ENCODE results near the gene IL4R.

IL4R gene

DNA sequence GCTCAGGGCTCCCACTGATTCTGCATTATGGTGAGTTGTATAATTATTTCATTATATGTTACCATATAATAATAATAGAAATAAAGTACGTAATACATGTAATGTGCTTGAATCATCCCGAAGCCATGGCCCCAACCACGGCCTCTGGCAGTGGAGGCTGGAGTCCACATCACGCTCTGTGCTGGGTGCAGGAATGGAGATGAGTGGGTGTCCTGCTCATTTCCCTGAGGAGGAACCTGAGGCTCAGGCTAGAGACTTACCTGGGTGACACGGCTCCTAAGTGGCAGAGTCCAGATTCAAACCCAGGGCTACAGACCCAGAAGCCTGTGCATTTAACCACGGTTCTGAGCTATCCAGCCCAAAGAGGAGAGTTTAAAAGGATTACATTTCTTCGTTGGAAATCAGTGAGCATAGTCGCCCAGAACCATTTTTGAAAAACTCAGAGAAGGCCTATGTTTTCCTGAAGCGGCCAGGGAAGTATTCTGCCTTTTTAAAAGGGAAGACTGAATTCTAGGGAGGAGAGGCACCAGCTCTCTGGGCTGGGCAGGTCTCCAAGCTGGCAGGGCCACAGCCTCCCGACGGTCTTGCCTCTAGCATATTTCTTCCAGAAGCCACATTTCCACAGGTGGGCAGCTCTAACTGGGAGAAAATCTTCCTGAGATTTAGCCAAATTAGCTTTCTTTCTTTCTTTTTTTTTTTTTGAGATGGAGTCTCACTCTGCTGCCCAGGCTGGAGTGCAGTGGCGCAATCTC is 6.7 kb downstream of the IL4R start:
- Histone ChIP-seq H3K4me1 (ENCODE audit: control insufficient read depth, insufficient read depth, low read length, poor library complexity, severe bottlenecking) (peaks cover 73% of the 10 kb centered on the region), H3K36me3 (ENCODE audit: control insufficient read depth, insufficient read depth, low read length) (peaks cover 8% of the 10 kb centered on the region), H3K27me3 (replicated peaks; ENCODE audit: control insufficient read depth, insufficient read depth, low read length, poor library complexity, severe bottlenecking) (no peaks in the 10 kb centered on the region), H3K4me3 (ENCODE audit: insufficient read depth, low read depth, low read length, poor library complexity, severe bottlenecking) (no peak overlapping the region), H3K27ac (ENCODE audit: insufficient read depth, low read length, poor library complexity, severe bottlenecking) (no peak overlapping the region), H3K9me3 (ENCODE audit: control insufficient read depth, low read length) (no peaks in the 10 kb centered on the region)
- no peak for DNase-seq

DNA sequence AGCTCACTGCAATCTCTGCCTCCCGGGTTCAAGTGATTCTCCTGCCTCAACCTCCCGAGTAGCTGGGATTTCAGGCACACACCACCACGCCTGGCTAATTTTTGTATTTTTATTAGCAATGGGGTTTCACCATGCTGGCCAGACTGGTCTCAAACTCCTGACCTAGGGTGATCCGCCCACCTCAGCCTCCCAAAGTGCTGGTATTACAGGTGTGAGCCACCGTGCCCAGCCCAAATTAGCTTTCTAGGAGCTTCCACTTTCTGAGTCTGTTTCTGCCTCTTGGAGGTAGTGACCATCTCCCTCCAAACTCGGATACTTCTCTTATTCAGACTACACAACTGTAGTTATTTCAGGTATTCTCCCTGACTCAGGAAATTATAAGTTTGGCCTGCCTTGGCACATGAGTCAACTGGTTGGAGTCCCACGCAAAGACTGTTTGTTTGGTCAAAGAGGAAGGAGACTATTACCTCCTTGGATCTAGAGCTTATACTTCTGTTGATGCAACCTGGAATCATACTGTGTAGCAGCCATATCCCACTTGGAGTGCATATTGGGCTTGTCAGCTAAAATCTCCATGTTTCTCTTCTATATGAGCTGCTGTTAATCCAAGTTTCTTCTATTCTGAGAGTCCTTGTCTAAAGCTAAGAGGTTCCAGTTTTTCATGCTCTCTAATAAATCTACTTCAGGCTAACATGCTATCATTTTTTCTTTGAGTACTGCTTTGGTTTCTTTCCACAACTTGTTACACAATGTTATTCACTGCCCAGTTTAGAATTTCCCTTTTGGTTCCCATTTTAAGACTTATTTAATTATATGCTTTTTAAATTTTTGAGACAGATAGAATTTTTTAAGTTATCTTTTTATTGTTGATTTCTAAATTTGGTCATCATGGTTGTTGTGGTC is 7.5 kb downstream of the IL4R start:
- H3K27me3 ChIP-seq (replicated peaks; ENCODE audit: control insufficient read depth, insufficient read depth, low read length, poor library complexity, severe bottlenecking) = no peaks in the 10 kb centered on the region
- no peak overlapping the region for H3K4me3 ChIP-seq (ENCODE audit: insufficient read depth, low read depth, low read length, poor library complexity, severe bottlenecking)
- H3K4me1 ChIP-seq (ENCODE audit: control insufficient read depth, insufficient read depth, low read length, poor library complexity, severe bottlenecking) = peaks cover 73% of the 10 kb centered on the region
- no peaks in the 10 kb centered on the region for H3K9me3 ChIP-seq (ENCODE audit: control insufficient read depth, low read length)
- no peak for DNase-seq
- H3K27ac ChIP-seq (ENCODE audit: insufficient read depth, low read length, poor library complexity, severe bottlenecking) = no peak overlapping the region
- peaks cover 8% of the 10 kb centered on the region for H3K36me3 ChIP-seq (ENCODE audit: control insufficient read depth, insufficient read depth, low read length)

GRCh38 chr16:27322858-27323780 is 9.3 kb downstream of the IL4R start:
- no peaks in the 10 kb centered on the region for H3K9me3 ChIP-seq (ENCODE audit: control insufficient read depth, low read length)
- no peak for DNase-seq
- H3K36me3 ChIP-seq (ENCODE audit: control insufficient read depth, insufficient read depth, low read length) = peaks cover 8% of the 10 kb centered on the region
- no peak overlapping the region for H3K4me3 ChIP-seq (ENCODE audit: insufficient read depth, low read depth, low read length, poor library complexity, severe bottlenecking)
- H3K4me1 ChIP-seq (ENCODE audit: control insufficient read depth, insufficient read depth, low read length, poor library complexity, severe bottlenecking) = peaks cover 68% of the 10 kb centered on the region
- H3K27ac ChIP-seq (ENCODE audit: insufficient read depth, low read length, poor library complexity, severe bottlenecking) = no peak overlapping the region
- no peaks in the 10 kb centered on the region for H3K27me3 ChIP-seq (replicated peaks; ENCODE audit: control insufficient read depth, insufficient read depth, low read length, poor library complexity, severe bottlenecking)

DNA sequence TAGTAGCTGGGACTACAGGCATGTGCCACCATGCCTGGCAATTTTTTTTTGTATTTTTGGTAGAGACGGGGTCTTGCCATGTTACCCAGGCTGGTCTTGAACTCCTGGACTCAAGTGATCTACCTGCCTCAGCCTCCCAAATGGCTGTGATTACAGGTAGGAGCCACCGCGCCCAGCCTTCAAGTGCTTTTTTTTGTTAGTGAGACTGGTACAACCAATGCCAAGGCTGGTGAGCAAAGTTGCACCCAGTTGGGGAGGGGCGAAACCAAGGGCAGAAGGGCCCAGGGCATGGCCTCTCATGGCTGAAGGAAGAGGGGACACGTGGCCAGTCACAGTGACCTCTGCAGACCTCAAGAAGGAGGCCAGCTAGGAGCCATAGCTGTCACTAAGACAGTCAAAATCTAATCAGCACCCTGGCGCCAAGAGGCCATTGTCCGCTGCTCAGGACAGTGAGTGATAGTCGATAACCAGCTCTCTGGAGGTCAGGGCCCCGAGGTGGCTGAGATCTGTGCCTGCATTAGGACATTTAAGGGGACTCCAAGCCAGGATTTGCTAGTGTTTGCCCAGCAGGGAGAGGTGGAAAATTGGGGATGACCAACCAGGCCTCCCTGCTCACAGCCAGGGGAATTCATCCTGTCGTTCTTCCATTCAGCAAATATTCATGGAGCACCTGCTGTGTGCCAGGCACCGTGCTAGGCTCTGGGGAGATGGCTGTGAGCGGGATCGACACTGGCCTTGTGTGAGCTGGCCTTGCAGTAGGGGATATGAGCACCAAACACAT is 10.2 kb downstream of the IL4R start:
- no peak for DNase-seq
- H3K27ac ChIP-seq (ENCODE audit: insufficient read depth, low read length, poor library complexity, severe bottlenecking) = no peak overlapping the region
- H3K36me3 ChIP-seq (ENCODE audit: control insufficient read depth, insufficient read depth, low read length) = peaks cover 8% of the 10 kb centered on the region
- no peak overlapping the region for H3K4me3 ChIP-seq (ENCODE audit: insufficient read depth, low read depth, low read length, poor library complexity, severe bottlenecking)
- no peaks in the 10 kb centered on the region for H3K9me3 ChIP-seq (ENCODE audit: control insufficient read depth, low read length)
- no peaks in the 10 kb centered on the region for H3K27me3 ChIP-seq (replicated peaks; ENCODE audit: control insufficient read depth, insufficient read depth, low read length, poor library complexity, severe bottlenecking)
- H3K4me1 ChIP-seq (ENCODE audit: control insufficient read depth, insufficient read depth, low read length, poor library complexity, severe bottlenecking) = peaks cover 65% of the 10 kb centered on the region

- Histone ChIP-seq H3K9me3 (ENCODE audit: control insufficient read depth, low read length) (no peaks in the 10 kb centered on the region), H3K4me1 (ENCODE audit: control insufficient read depth, insufficient read depth, low read length, poor library complexity, severe bottlenecking) (peaks cover 66% of the 10 kb centered on the region), H3K27me3 (replicated peaks; ENCODE audit: control insufficient read depth, insufficient read depth, low read length, poor library complexity, severe bottlenecking) (no peaks in the 10 kb centered on the region), H3K27ac (ENCODE audit: insufficient read depth, low read length, poor library complexity, severe bottlenecking) (no peak overlapping the region), H3K4me3 (ENCODE audit: insufficient read depth, low read depth, low read length, poor library complexity, severe bottlenecking) (no peak overlapping the region), H3K36me3 (ENCODE audit: control insufficient read depth, insufficient read depth, low read length) (peaks cover 8% of the 10 kb centered on the region)
- no peak for DNase-seq
Measured at GRCh38 chr16:27324851-27325301, 11.1 kb downstream of the IL4R start.

- H3K4me3 ChIP-seq (ENCODE audit: insufficient read depth, low read depth, low read length, poor library complexity, severe bottlenecking) = no peak overlapping the region
- peaks cover 8% of the 10 kb centered on the region for H3K36me3 ChIP-seq (ENCODE audit: control insufficient read depth, insufficient read depth, low read length)
- H3K4me1 ChIP-seq (ENCODE audit: control insufficient read depth, insufficient read depth, low read length, poor library complexity, severe bottlenecking) = peaks cover 61% of the 10 kb centered on the region
- DNase-seq = no peak
- H3K9me3 ChIP-seq (ENCODE audit: control insufficient read depth, low read length) = no peaks in the 10 kb centered on the region
- H3K27ac ChIP-seq (ENCODE audit: insufficient read depth, low read length, poor library complexity, severe bottlenecking) = peak overlapping the region; percentile 57
- no peaks in the 10 kb centered on the region for H3K27me3 ChIP-seq (replicated peaks; ENCODE audit: control insufficient read depth, insufficient read depth, low read length, poor library complexity, severe bottlenecking)
Measured at GRCh38 chr16:27325736-27326135, 12.0 kb downstream of the IL4R start.

DNA sequence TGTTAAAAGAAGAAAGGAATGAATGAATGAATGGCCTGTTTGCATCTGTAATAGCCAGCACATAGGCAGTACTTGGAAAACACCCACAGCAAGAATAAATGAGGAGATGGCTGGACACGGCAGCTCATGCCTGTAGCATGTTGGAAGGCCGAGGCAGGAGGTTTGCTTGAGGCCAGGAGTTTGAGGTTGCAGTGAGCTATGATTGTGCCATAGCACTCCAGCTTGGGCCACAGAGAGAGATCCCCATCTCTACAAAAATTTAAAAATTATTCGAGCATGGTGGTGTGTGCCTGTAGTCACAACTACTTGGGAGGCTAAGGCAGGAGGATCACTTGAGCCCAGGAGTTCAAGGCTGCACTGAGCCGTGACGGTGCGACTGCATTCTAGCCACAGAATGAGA is 12.5 kb downstream of the IL4R start:
- Histone ChIP-seq H3K36me3 (ENCODE audit: control insufficient read depth, insufficient read depth, low read length) (peaks cover 13% of the 10 kb centered on the region), H3K9me3 (ENCODE audit: control insufficient read depth, low read length) (no peaks in the 10 kb centered on the region), H3K4me3 (ENCODE audit: insufficient read depth, low read depth, low read length, poor library complexity, severe bottlenecking) (no peak overlapping the region), H3K27ac (ENCODE audit: insufficient read depth, low read length, poor library complexity, severe bottlenecking) (peak overlapping the region; percentile 57), H3K4me1 (ENCODE audit: control insufficient read depth, insufficient read depth, low read length, poor library complexity, severe bottlenecking) (peaks cover 59% of the 10 kb centered on the region), H3K27me3 (replicated peaks; ENCODE audit: control insufficient read depth, insufficient read depth, low read length, poor library complexity, severe bottlenecking) (no peaks in the 10 kb centered on the region)
- no peak for DNase-seq

DNA sequence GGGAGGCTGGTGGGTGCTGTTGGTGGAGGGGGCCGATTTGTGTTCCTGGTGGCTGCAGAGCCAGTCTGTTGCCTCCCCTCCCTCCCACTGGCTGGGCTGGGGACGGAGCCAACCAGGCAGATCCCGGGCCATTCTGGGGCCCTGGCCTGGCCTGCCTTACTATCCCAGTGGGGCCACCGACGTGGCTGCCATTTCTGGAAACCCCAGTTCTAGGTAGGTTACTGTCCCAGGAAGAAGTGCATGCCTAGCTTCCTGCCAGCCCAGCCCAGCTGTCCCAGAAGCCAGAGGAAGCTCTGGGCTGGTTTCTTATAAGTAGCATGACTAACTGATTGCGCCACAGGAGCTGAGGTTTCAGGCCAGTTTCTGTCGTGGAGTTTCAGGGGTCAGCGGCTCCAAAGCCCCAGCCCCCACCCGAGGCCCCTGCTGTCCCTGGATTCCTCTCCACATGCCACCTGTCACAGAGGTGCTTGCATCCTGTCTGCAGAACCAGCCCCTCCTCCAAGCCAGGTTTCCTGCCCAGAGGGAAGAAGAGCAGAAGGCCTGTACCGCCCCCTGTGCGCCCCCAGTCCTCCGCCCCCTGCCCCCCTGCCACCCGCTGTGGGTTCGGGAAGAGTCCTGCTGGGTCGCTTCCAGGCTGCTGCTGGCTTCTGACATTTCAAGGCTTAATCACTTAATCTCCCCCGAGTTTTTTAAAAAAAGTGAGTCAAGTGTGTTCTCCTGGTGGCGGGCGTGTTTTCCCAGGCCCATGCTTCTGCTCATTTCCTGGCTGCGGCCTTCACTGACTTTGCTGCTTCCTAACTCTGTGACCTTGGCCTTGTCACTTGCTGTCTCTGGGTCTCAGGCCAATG is 13.2 kb downstream of the IL4R start:
- H3K27me3 ChIP-seq (replicated peaks; ENCODE audit: control insufficient read depth, insufficient read depth, low read length, poor library complexity, severe bottlenecking) = no peaks in the 10 kb centered on the region
- peak in 1 of 3 donors; percentile 11 for DNase-seq
- peaks cover 19% of the 10 kb centered on the region for H3K36me3 ChIP-seq (ENCODE audit: control insufficient read depth, insufficient read depth, low read length)
- peak overlapping the region; percentile 21 for H3K4me3 ChIP-seq (ENCODE audit: insufficient read depth, low read depth, low read length, poor library complexity, severe bottlenecking)
- H3K4me1 ChIP-seq (ENCODE audit: control insufficient read depth, insufficient read depth, low read length, poor library complexity, severe bottlenecking) = peaks cover 56% of the 10 kb centered on the region
- peak overlapping the region; percentile 57 for H3K27ac ChIP-seq (ENCODE audit: insufficient read depth, low read length, poor library complexity, severe bottlenecking)
- no peaks in the 10 kb centered on the region for H3K9me3 ChIP-seq (ENCODE audit: control insufficient read depth, low read length)

Measured in effector memory CD4-positive, alpha-beta T cell (primary cell).